ENCODE measurements around the gene ADGRB3. TPM values are rescaled to one million over a fixed set of nuclear protein-coding genes. Genes with fewer than 3 reads are reported as not detected.

Gene ADGRB3
- total RNA-seq, 1 experiment from 2014 or later, result 7.7 TPM

DNA sequence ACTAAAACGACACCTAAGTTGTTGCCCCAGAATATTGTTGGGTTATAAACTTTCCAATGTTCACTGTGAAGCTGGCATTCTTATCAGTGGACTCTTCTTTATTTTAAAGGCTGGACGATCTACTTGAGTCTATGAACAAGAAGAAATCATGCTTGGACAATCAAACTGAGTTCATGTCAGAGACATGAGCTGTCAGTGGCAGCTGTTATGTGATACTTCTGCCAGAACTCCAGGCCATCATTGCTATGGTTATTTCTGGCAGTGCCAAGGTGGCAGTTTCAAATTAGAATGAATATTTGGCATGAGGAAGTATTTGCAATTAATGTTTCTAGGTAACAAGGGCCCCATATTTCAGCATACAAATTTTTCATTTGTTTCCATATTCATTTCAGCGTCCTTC is 744.4 kb downstream of the ADGRB3 start:
- Histone ChIP-seq H3K4me3 (ENCODE audit: low read depth, low read length, poor library complexity, severe bottlenecking) (no peak overlapping the region), H3K4me1 (ENCODE audit: insufficient read depth, low read length, poor library complexity, severe bottlenecking) (peaks cover 14% of the 10 kb centered on the region), H3K27ac (ENCODE audit: low read depth, low read length, poor library complexity, severe bottlenecking) (no peak overlapping the region), H3K27me3 (replicated peaks; ENCODE audit: insufficient read depth, low read depth, low read length, poor library complexity) (no peaks in the 10 kb centered on the region), H3K36me3 (ENCODE audit: insufficient read depth, low read length, poor library complexity, severe bottlenecking) (no peaks in the 10 kb centered on the region), H3K9me3 (ENCODE audit: low read depth, low read length, poor library complexity, severe bottlenecking) (no peaks in the 10 kb centered on the region)
- POLR2A ChIA-PET (ENCODE audit: low non-redundant PET), result no interaction called here
- BruUV-seq (replicated peaks), result no TSS peak
- DNase-seq (ENCODE audit: low spot score), result no peak
- TF ChIP-seq, protein P1, sequence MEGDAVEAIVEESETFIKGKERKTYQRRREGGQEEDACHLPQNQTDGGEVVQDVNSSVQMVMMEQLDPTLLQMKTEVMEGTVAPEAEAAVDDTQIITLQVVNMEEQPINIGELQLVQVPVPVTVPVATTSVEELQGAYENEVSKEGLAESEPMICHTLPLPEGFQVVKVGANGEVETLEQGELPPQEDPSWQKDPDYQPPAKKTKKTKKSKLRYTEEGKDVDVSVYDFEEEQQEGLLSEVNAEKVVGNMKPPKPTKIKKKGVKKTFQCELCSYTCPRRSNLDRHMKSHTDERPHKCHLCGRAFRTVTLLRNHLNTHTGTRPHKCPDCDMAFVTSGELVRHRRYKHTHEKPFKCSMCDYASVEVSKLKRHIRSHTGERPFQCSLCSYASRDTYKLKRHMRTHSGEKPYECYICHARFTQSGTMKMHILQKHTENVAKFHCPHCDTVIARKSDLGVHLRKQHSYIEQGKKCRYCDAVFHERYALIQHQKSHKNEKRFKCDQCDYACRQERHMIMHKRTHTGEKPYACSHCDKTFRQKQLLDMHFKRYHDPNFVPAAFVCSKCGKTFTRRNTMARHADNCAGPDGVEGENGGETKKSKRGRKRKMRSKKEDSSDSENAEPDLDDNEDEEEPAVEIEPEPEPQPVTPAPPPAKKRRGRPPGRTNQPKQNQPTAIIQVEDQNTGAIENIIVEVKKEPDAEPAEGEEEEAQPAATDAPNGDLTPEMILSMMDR (conservative IDR thresholded peaks at IDR 0.05; ENCODE audit: low read depth, low read length), result no peak
- TF ChIP-seq EZH2 (IDR thresholded peaks at IDR 0.05; ENCODE audit: borderline replicate concordance, low read depth, low read length, poor library complexity, severe bottlenecking), result no peak
- CTCF ChIA-PET, result no interaction called here
- intact Hi-C loops (cut with micrococcal nuclease; ENCODE audit: unreplicated experiment), result no loop called here

DNA sequence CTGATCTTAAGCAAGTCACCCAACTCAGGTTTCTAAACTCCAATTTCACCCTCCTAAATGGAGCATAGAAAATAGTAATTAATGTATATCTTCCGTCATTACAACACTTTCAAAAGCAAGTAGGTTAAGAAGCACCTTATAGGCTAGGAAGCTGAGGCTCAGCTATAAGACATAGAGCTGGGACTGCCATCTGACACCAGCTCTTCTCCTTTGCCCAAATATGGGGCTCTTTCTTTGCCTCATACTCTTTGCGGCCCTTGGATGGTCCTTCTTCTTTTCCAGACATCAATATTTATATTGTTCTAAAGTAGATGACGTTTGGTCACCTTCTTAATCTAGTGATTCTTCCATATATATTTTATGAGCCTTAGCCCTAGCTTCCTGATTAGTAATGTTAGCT is 748.5 kb downstream of the ADGRB3 start:
- CTCF ChIA-PET, result no interaction called here
- intact Hi-C loops (cut with micrococcal nuclease; ENCODE audit: unreplicated experiment), result no loop called here
- H3K27me3 ChIP-seq (replicated peaks; ENCODE audit: insufficient read depth, low read depth, low read length, poor library complexity), result no peaks in the 10 kb centered on the region

DNA sequence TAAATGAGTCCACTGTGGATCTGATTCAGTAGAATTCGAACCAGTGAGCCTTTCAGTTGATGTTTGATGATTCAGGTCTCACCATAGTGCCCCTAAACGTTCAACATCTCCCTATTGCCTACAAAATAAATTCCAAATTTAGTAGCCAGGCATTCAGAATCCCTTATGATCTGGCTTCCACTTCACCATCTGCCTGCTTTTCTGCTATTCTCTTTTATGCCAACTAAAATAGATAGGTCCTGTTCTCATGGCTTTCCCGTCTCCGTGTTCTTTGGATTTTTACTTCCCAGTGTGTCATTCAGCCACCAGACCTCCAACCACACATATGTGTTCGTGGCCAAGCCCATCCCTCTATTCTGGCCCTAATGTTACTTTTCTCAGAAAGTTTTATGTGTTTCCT is 751.3 kb downstream of the ADGRB3 start:
- Histone ChIP-seq H3K4me3 (ENCODE audit: low read depth, low read length, poor library complexity, severe bottlenecking) (no peak overlapping the region), H3K27me3 (replicated peaks; ENCODE audit: insufficient read depth, low read depth, low read length, poor library complexity) (no peaks in the 10 kb centered on the region), H3K36me3 (ENCODE audit: insufficient read depth, low read length, poor library complexity, severe bottlenecking) (no peaks in the 10 kb centered on the region), H3K4me1 (ENCODE audit: insufficient read depth, low read length, poor library complexity, severe bottlenecking) (peaks cover 10% of the 10 kb centered on the region), H3K9me3 (ENCODE audit: low read depth, low read length, poor library complexity, severe bottlenecking) (no peaks in the 10 kb centered on the region), H3K27ac (ENCODE audit: low read depth, low read length, poor library complexity, severe bottlenecking) (no peak overlapping the region)
- POLR2A ChIA-PET (ENCODE audit: low non-redundant PET), result no interaction called here
- DNase-seq (ENCODE audit: low spot score), result no peak
- intact Hi-C loops (cut with micrococcal nuclease; ENCODE audit: unreplicated experiment), result no loop called here
- TF ChIP-seq EZH2 (IDR thresholded peaks at IDR 0.05; ENCODE audit: borderline replicate concordance, low read depth, low read length, poor library complexity, severe bottlenecking), result no peak
- TF ChIP-seq, protein P1 (conservative IDR thresholded peaks at IDR 0.05; ENCODE audit: low read depth, low read length), result no peak
- CTCF ChIA-PET, result no interaction called here
- BruUV-seq (replicated peaks), result no TSS peak

More for the DNA sequence above, 748.5 kb downstream of the ADGRB3 start:
- Histone ChIP-seq H3K36me3 (ENCODE audit: insufficient read depth, low read length, poor library complexity, severe bottlenecking) (no peaks in the 10 kb centered on the region), H3K4me1 (ENCODE audit: insufficient read depth, low read length, poor library complexity, severe bottlenecking) (peaks cover 20% of the 10 kb centered on the region), H3K27ac (ENCODE audit: low read depth, low read length, poor library complexity, severe bottlenecking) (no peak overlapping the region), H3K4me3 (ENCODE audit: low read depth, low read length, poor library complexity, severe bottlenecking) (no peak overlapping the region), H3K9me3 (ENCODE audit: low read depth, low read length, poor library complexity, severe bottlenecking) (no peaks in the 10 kb centered on the region)
- POLR2A ChIA-PET (ENCODE audit: low non-redundant PET), result no interaction called here
- TF ChIP-seq, protein P1 (conservative IDR thresholded peaks at IDR 0.05; ENCODE audit: low read depth, low read length), result no peak
- no peak for TF ChIP-seq EZH2 (IDR thresholded peaks at IDR 0.05; ENCODE audit: borderline replicate concordance, low read depth, low read length, poor library complexity, severe bottlenecking)
- DNase-seq (ENCODE audit: low spot score), result no peak
- BruUV-seq (replicated peaks), result no TSS peak

Data from A673 (cell line).